ENCODE measurements around the gene ASB18. TPM values are rescaled to one million over a fixed set of nuclear protein-coding genes. Genes with fewer than 3 reads are reported as not detected.

ASB18 gene
- polyA plus RNA-seq, 1 donor: 0.03 TPM

DNA sequence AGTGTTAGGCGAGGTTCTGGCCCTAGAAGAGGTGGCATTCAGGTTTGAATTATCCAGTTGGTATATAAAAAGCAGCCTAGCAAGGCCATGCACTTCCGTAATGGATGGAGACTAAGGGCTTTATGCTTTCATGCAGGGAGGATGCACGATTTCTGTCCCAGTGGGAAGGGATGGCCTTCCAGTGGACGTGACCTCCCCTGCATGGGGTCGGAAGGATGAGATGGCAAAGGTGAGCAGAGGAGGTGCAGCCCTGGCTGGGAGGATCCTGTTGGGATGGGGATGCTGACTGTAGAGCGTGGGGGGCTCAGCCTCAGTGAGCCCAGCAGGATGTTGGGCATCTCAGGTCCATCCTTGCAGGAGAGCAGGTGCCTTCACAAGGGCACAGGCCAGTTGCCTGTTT lies 4.8 kb downstream of the ASB18 start:
- no peaks in the 10 kb centered on the region for H3K4me1 ChIP-seq (ENCODE audit: control insufficient read depth, insufficient read depth, low read length)
- no CpG with 5 or more reads among the region's 6 CpGs for WGBS (ENCODE audit: insufficient coverage, low lambda C conversion rate)
- peaks cover 3% of the 10 kb centered on the region for H3K9me3 ChIP-seq (ENCODE audit: control insufficient read depth, low read depth, low read length)
- H3K4me3 ChIP-seq (ENCODE audit: low read length): no peak overlapping the region
- peaks cover 35% of the 10 kb centered on the region for H3K27me3 ChIP-seq (ENCODE audit: control insufficient read depth, insufficient read depth, low read length)
- H3K27ac ChIP-seq (ENCODE audit: low read length): no peak overlapping the region
- H3K36me3 ChIP-seq (ENCODE audit: control insufficient read depth, insufficient read depth, low read length): no peaks in the 10 kb centered on the region
- DNase-seq: no peak

GRCh38 chr2:236257575-236257974 lies 6.6 kb downstream of the ASB18 start:
- Histone ChIP-seq H3K9me3 (ENCODE audit: control insufficient read depth, low read depth, low read length) (peaks cover under 1% of the 10 kb centered on the region), H3K36me3 (ENCODE audit: control insufficient read depth, insufficient read depth, low read length) (no peaks in the 10 kb centered on the region), H3K4me1 (ENCODE audit: control insufficient read depth, insufficient read depth, low read length) (no peaks in the 10 kb centered on the region), H3K27ac (ENCODE audit: low read length) (no peak overlapping the region), H3K4me3 (ENCODE audit: low read length) (no peak overlapping the region), H3K27me3 (ENCODE audit: control insufficient read depth, insufficient read depth, low read length) (peaks cover 37% of the 10 kb centered on the region)
- no CpG with 5 or more reads among the region's 6 CpGs for WGBS (ENCODE audit: insufficient coverage, low lambda C conversion rate)
- no peak for DNase-seq

DNA sequence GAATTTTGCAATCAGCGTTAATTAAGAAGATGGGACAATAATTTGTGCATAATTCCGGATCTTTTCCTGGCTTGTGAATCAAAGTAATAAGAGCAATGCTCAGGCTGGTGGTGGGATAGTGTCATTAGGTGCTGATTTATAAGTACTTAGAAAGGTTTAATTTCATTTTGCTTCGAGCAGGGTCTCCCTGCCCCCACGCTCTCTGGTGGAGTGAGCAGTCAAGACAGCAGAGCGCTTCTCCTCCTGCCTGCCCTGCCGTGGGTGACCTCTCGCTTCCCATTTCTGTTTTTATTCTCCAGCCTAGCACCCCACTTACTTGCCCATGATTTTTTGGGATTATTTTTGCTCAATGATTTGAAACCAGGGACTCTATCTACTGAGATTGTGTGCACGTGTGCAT lies 7.1 kb downstream of the ASB18 start:
- Histone ChIP-seq H3K9me3 (ENCODE audit: control insufficient read depth, low read depth, low read length) (no peaks in the 10 kb centered on the region), H3K36me3 (ENCODE audit: control insufficient read depth, insufficient read depth, low read length) (no peaks in the 10 kb centered on the region), H3K27ac (ENCODE audit: low read length) (no peak overlapping the region), H3K27me3 (ENCODE audit: control insufficient read depth, insufficient read depth, low read length) (peaks cover 40% of the 10 kb centered on the region), H3K4me3 (ENCODE audit: low read length) (no peak overlapping the region), H3K4me1 (ENCODE audit: control insufficient read depth, insufficient read depth, low read length) (no peaks in the 10 kb centered on the region)
- WGBS (ENCODE audit: insufficient coverage, low lambda C conversion rate): 60% methylated on average over 1 of the region's 8 CpGs
- no peak for DNase-seq

- no peaks in the 10 kb centered on the region for H3K9me3 ChIP-seq (ENCODE audit: control insufficient read depth, low read depth, low read length)
- no peak overlapping the region for H3K27ac ChIP-seq (ENCODE audit: low read length)
- DNase-seq: no peak
- peaks cover 42% of the 10 kb centered on the region for H3K27me3 ChIP-seq (ENCODE audit: control insufficient read depth, insufficient read depth, low read length)
- WGBS (ENCODE audit: insufficient coverage, low lambda C conversion rate): 47% methylated on average over 3 of the region's 8 CpGs
- no peaks in the 10 kb centered on the region for H3K36me3 ChIP-seq (ENCODE audit: control insufficient read depth, insufficient read depth, low read length)
- H3K4me1 ChIP-seq (ENCODE audit: control insufficient read depth, insufficient read depth, low read length): no peaks in the 10 kb centered on the region
- no peak overlapping the region for H3K4me3 ChIP-seq (ENCODE audit: low read length)
Measured at GRCh38 chr2:236256366-236256985, 7.7 kb downstream of the ASB18 start.

DNA sequence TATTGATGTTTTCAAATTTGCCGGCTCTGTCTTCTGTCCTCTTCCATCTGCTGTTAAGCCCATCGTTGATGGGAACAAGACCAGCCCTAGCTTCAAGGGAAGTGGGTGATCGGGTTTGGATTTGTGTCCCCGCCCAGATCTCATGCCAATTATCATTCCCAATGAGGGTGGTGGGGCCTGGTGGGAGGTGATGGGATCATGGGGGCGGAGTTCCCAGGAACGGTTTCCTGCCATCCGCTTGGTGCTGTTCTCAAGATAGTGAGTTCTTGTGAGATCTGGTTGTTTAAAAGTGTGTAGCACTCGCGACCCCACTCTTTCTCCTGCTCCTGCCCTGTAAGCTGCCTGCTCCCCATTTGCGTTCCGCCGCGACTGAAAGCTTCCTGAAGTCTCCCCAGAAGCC lies 9.5 kb downstream of the ASB18 start:
- no CpG with 5 or more reads among the region's 13 CpGs for WGBS (ENCODE audit: insufficient coverage, low lambda C conversion rate)
- Histone ChIP-seq H3K27me3 (ENCODE audit: control insufficient read depth, insufficient read depth, low read length) (peaks cover 42% of the 10 kb centered on the region), H3K4me3 (ENCODE audit: low read length) (no peak overlapping the region)

DNA sequence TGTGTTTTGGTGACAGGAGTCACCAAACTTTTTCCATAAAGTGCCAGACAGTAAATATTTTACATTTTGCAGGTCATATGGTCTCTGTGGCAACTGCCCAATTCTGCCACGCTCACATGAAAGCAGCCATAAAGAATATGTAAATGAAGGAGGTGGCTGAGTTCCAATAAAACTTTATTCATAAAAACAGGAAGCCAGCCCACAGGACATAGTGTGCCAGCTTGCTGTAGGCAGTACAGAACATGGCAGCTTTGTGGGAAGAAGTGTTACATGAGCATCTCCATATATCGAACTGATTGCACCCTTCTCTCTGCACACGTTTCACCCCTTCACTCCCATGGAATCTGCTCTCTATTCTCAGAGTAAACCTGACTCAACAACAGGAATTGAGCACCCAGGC lies 10.2 kb downstream of the ASB18 start:
- H3K4me3 ChIP-seq (ENCODE audit: low read length): no peak overlapping the region
- no peaks in the 10 kb centered on the region for H3K9me3 ChIP-seq (ENCODE audit: control insufficient read depth, low read depth, low read length)
- no peaks in the 10 kb centered on the region for H3K4me1 ChIP-seq (ENCODE audit: control insufficient read depth, insufficient read depth, low read length)
- no peak for DNase-seq
- peaks cover 45% of the 10 kb centered on the region for H3K27me3 ChIP-seq (ENCODE audit: control insufficient read depth, insufficient read depth, low read length)
- no peak overlapping the region for H3K27ac ChIP-seq (ENCODE audit: low read length)
- H3K36me3 ChIP-seq (ENCODE audit: control insufficient read depth, insufficient read depth, low read length): no peaks in the 10 kb centered on the region
- WGBS (ENCODE audit: insufficient coverage, low lambda C conversion rate): no CpG with 5 or more reads among the region's 3 CpGs

More for the DNA sequence above, 9.5 kb downstream of the ASB18 start:
- DNase-seq: no peak
- H3K4me1 ChIP-seq (ENCODE audit: control insufficient read depth, insufficient read depth, low read length): no peaks in the 10 kb centered on the region
- no peaks in the 10 kb centered on the region for H3K9me3 ChIP-seq (ENCODE audit: control insufficient read depth, low read depth, low read length)
- H3K36me3 ChIP-seq (ENCODE audit: control insufficient read depth, insufficient read depth, low read length): no peaks in the 10 kb centered on the region
- H3K27ac ChIP-seq (ENCODE audit: low read length): no peak overlapping the region

GRCh38 chr2:236252602-236253001 lies 11.6 kb downstream of the ASB18 start:
- H3K4me1 ChIP-seq (ENCODE audit: control insufficient read depth, insufficient read depth, low read length): no peaks in the 10 kb centered on the region
- WGBS (ENCODE audit: insufficient coverage, low lambda C conversion rate): no CpG with 5 or more reads among the region's 3 CpGs
- H3K9me3 ChIP-seq (ENCODE audit: control insufficient read depth, low read depth, low read length): no peaks in the 10 kb centered on the region
- no peak overlapping the region for H3K27ac ChIP-seq (ENCODE audit: low read length)
- no peak overlapping the region for H3K4me3 ChIP-seq (ENCODE audit: low read length)
- peaks cover 45% of the 10 kb centered on the region for H3K27me3 ChIP-seq (ENCODE audit: control insufficient read depth, insufficient read depth, low read length)
- DNase-seq: no peak
- no peaks in the 10 kb centered on the region for H3K36me3 ChIP-seq (ENCODE audit: control insufficient read depth, insufficient read depth, low read length)

GRCh38 chr2:236250909-236251579 lies 13.2 kb downstream of the ASB18 start:
- H3K4me1 ChIP-seq (ENCODE audit: control insufficient read depth, insufficient read depth, low read length): no peaks in the 10 kb centered on the region
- no peak overlapping the region for H3K27ac ChIP-seq (ENCODE audit: low read length)
- peak in 1 of 2 donors; percentile 3 for DNase-seq
- WGBS (ENCODE audit: insufficient coverage, low lambda C conversion rate): no CpG with 5 or more reads among the region's 13 CpGs
- peaks cover 43% of the 10 kb centered on the region for H3K27me3 ChIP-seq (ENCODE audit: control insufficient read depth, insufficient read depth, low read length)
- H3K9me3 ChIP-seq (ENCODE audit: control insufficient read depth, low read depth, low read length): no peaks in the 10 kb centered on the region
- H3K4me3 ChIP-seq (ENCODE audit: low read length): no peak overlapping the region
- no peaks in the 10 kb centered on the region for H3K36me3 ChIP-seq (ENCODE audit: control insufficient read depth, insufficient read depth, low read length)

DNA sequence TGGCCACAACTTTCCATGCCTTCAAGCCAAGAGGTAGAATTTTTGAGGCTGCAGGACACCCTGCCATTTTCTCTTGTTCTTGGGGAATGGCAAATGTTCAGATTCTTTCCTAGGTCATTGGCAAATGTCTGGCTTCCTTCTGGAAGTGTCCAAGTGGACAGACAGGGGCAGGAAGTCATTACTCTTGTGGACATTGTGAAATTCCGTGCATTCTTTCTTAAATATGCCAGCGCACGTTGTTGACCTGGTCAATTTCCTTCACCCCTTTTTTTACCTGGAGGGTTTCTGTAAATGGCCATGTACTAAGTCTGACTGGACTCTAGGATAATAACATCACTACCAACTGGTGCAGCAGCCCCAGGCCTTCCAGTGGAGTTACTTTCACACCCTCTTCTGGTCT lies 13.9 kb downstream of the ASB18 start:
- H3K36me3 ChIP-seq (ENCODE audit: control insufficient read depth, insufficient read depth, low read length): no peaks in the 10 kb centered on the region
- H3K27ac ChIP-seq (ENCODE audit: low read length): no peak overlapping the region
- H3K4me1 ChIP-seq (ENCODE audit: control insufficient read depth, insufficient read depth, low read length): no peaks in the 10 kb centered on the region
- H3K4me3 ChIP-seq (ENCODE audit: low read length): no peak overlapping the region
- H3K27me3 ChIP-seq (ENCODE audit: control insufficient read depth, insufficient read depth, low read length): peaks cover 45% of the 10 kb centered on the region
- no peak for DNase-seq
- no CpG with 5 or more reads among the region's 3 CpGs for WGBS (ENCODE audit: insufficient coverage, low lambda C conversion rate)
- H3K9me3 ChIP-seq (ENCODE audit: control insufficient read depth, low read depth, low read length): no peaks in the 10 kb centered on the region

- no peak overlapping the region for H3K4me3 ChIP-seq (ENCODE audit: low read length)
- no peak for DNase-seq
- 29% methylated on average over 1 of the region's 2 CpGs for WGBS (ENCODE audit: insufficient coverage, low lambda C conversion rate)
- H3K27me3 ChIP-seq (ENCODE audit: control insufficient read depth, insufficient read depth, low read length): peaks cover 44% of the 10 kb centered on the region
- no peaks in the 10 kb centered on the region for H3K4me1 ChIP-seq (ENCODE audit: control insufficient read depth, insufficient read depth, low read length)
- H3K27ac ChIP-seq (ENCODE audit: low read length): no peak overlapping the region
- H3K9me3 ChIP-seq (ENCODE audit: control insufficient read depth, low read depth, low read length): no peaks in the 10 kb centered on the region
- H3K36me3 ChIP-seq (ENCODE audit: control insufficient read depth, insufficient read depth, low read length): no peaks in the 10 kb centered on the region
Measured at GRCh38 chr2:236249066-236249465, 15.1 kb downstream of the ASB18 start.

Measured in large intestine (tissue), 3 donors.